RWPE1 (cell line): ENCODE results near the gene PITX1.
A peak's percentile ranks its signal among the peaks of the same experiment; 100 is the strongest.

Experiments used
- CTCF ChIA-PET: fragments of 350-600 bp; sonication (Branson Sonifier 250); formaldehyde crosslinking; extraction: SDS; loops from one replicate; lab custom pipeline; 2021; lab: Yijun Ruan, JAX
- POLR2A ChIA-PET: fragments of 400-600 bp; formaldehyde crosslinking; extraction: SDS; loops from one replicate; lab custom pipeline; 2020; ENCODE audit warnings: antibody characterized with exemption; ENCODE audit not compliant: low non-redundant PET; lab: Yijun Ruan, JAX
- DNase-seq: peaks from one replicate; pipeline ENCODE4 v3.0.0; 2012; ENCODE audit warnings: low spot score
- H3K27ac ChIP-seq: fragments of 450-650 bp; 2 replicates; pipeline ENCODE4 v1.5.1; 2017
- TF ChIP-seq, protein P1 (sequence below): fragments of 450-650 bp; conservative IDR thresholded peaks from 2 replicates; pipeline ENCODE4 v1.5.1; 2017; ENCODE audit warnings: low read depth, mild to moderate bottlenecking

Gene PITX1

DNA sequence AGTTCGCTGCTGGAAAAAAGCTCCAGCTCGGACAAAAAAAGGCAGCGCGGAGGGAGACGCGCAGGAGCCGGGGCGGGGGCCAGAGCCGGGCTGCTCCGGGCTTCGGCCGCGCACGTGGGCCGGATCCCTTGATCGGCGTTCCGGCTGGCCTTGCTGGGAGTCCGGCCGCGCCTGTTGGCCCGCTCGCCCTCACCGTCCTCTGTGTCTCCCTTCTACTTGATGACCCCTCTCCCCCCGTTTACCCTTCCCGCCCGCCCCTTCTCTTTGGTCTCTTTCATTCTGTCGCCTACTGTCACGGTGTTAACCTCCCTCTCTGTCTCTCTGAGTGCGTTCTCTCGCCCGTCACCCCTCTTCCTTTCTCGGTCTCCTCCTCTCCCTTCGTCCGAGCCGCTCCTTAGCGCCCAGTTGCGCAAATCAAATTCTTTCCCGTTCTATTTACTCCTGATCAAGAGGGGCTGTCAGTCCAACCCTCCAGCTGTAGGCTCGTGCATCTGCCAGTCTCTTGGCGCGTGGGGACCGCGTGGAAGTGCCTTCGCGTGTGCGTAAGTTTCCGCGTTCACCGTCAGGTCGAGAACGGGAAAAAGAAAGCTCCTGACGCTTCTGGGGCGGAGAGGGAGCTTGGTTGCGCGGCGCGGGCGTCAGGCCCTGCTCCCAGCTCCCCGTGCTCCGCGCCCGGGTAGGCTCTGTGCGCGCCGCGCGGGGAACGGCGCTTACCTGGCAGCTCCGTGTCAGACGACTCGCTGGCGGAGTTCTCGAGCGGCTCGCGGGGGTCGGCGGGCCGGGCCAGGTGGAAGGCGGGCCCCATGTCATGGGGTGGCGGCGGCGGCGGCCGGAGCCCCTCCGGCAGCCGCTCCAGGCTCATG, 798 bp downstream of the PITX1 start:
- peak overlapping the region; percentile 99 for H3K27ac ChIP-seq
- ChIA-PET CTCF (interaction anchor here (0.6 to 3.7 kb wide), 7 partner anchors 13 to 169 kb away, joined by 3 to 32 read pairs (median 5); partner anchors contain the start of gene PCBD2), POLR2A (interaction anchor here (0.5 kb wide), 1 partner anchor 195 kb away, joined by 3 read pairs; no protein-coding TSS in a partner anchor)
- TF ChIP-seq, protein P1, sequence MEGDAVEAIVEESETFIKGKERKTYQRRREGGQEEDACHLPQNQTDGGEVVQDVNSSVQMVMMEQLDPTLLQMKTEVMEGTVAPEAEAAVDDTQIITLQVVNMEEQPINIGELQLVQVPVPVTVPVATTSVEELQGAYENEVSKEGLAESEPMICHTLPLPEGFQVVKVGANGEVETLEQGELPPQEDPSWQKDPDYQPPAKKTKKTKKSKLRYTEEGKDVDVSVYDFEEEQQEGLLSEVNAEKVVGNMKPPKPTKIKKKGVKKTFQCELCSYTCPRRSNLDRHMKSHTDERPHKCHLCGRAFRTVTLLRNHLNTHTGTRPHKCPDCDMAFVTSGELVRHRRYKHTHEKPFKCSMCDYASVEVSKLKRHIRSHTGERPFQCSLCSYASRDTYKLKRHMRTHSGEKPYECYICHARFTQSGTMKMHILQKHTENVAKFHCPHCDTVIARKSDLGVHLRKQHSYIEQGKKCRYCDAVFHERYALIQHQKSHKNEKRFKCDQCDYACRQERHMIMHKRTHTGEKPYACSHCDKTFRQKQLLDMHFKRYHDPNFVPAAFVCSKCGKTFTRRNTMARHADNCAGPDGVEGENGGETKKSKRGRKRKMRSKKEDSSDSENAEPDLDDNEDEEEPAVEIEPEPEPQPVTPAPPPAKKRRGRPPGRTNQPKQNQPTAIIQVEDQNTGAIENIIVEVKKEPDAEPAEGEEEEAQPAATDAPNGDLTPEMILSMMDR, result no peak
- peak; percentile 55 for DNase-seq

DNA sequence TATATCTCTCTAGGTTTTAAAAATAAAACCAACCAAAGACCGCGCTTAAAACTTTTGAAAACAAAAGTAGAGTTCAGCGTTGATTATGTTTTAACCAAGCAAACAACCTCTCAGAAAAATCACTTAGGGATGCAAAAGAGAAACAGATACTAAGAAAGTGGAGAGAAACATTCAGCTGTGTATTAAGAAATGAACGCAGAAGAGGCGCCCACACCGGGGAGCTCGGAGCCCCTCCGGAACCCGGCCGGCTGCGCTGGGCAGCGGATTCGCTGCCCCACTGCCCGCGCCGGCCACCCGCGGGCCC, 1.4 kb downstream of the PITX1 start:
- peak overlapping the region; percentile 99 for H3K27ac ChIP-seq
- DNase-seq, result no peak
- TF ChIP-seq, protein P1, result no peak
- ChIA-PET CTCF (interaction anchor here (0.6 to 3.7 kb wide), 4 partner anchors 154 to 169 kb away, joined by 3 to 32 read pairs (median 6); no protein-coding TSS in a partner anchor), POLR2A (no interaction called here)

GRCh38 chr5:135031813-135032694, 2.0 kb downstream of the PITX1 start:
- DNase-seq, result no peak
- CTCF ChIA-PET, result interaction anchor here (0.5 to 3.7 kb wide), 5 partner anchors 122 to 168 kb away, joined by 3 to 32 read pairs (median 4); no protein-coding TSS in a partner anchor
- H3K27ac ChIP-seq, result peak overlapping the region; percentile 99
- POLR2A ChIA-PET, result interaction anchor here (0.7 kb wide), 1 partner anchor 128 kb away, joined by 3 read pairs; no protein-coding TSS in a partner anchor
- TF ChIP-seq, protein P1, result no peak

GRCh38 chr5:135030956-135031812, 2.8 kb downstream of the PITX1 start:
- POLR2A ChIA-PET, result interaction anchor here (0.7 kb wide), 1 partner anchor 127 kb away, joined by 3 read pairs; no protein-coding TSS in a partner anchor
- TF ChIP-seq, protein P1, result no peak
- H3K27ac ChIP-seq, result peak overlapping the region; percentile 89
- CTCF ChIA-PET, result interaction anchor here (0.5 to 3.7 kb wide), 6 partner anchors 11 to 160 kb away, joined by 3 to 32 read pairs (median 4); no protein-coding TSS in a partner anchor
- no peak for DNase-seq

- ChIA-PET CTCF (interaction anchor here (1.0 to 3.7 kb wide), 3 partner anchors 12 to 161 kb away, joined by 3 to 32 read pairs (median 4); no protein-coding TSS in a partner anchor), POLR2A (no interaction called here)
- H3K27ac ChIP-seq, result peak overlapping the region; percentile 89
- TF ChIP-seq, protein P1, result no peak
- peak; percentile 67 for DNase-seq
Observed at GRCh38 chr5:135030123-135030955, 3.7 kb downstream of the PITX1 start.
